Measurements from ENCODE around the gene SNW1. TPM values are rescaled to one million over a fixed set of nuclear protein-coding genes. Genes with fewer than 3 reads are reported as not detected.

The SNW1 gene
- total RNA-seq, 3 donors from 2014 or later = 48.3 to 58.2 (median 54.4) TPM

DNA sequence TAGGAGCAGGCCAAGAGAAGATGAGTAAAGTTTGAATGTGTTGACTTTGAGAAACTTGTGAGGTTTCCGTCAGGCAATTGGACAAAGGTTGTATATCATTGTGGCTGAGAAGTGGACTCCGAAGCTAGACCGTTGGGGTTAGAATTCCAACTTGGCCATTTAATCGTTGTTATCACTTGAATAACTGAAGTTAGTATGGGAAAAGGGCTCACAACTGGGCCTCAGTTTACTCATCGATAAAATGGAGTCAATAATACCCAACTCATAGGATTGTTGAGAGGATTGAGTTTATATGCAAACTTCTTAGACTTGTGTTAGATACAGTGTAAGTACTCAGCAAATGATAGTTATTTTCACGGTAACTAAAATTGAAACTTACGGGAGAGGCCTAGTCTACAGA, 52.2 kb downstream of the SNW1 start:
- no peaks in the 10 kb centered on the region for H3K9me3 ChIP-seq
- intact Hi-C loops (cut with DNase I; ENCODE audit: low total_unique reads) = no loop called here
- H3K36me3 ChIP-seq = no peaks in the 10 kb centered on the region
- H3K4me1 ChIP-seq = peaks cover 4 to 14% of the 10 kb centered on the region in 2 donors
- H3K4me3 ChIP-seq = peak overlapping the region; percentile 69 to 76 (median 76)
- H3K27me3 ChIP-seq = no peaks in the 10 kb centered on the region
- no peak overlapping the region for H3K27ac ChIP-seq
- TF ChIP-seq POLR2AphosphoS5 (IDR thresholded peaks at IDR 0.05) (no peak), POLR2A (IDR thresholded peaks at IDR 0.05) (no peak)
- TF ChIP-seq, protein P1, sequence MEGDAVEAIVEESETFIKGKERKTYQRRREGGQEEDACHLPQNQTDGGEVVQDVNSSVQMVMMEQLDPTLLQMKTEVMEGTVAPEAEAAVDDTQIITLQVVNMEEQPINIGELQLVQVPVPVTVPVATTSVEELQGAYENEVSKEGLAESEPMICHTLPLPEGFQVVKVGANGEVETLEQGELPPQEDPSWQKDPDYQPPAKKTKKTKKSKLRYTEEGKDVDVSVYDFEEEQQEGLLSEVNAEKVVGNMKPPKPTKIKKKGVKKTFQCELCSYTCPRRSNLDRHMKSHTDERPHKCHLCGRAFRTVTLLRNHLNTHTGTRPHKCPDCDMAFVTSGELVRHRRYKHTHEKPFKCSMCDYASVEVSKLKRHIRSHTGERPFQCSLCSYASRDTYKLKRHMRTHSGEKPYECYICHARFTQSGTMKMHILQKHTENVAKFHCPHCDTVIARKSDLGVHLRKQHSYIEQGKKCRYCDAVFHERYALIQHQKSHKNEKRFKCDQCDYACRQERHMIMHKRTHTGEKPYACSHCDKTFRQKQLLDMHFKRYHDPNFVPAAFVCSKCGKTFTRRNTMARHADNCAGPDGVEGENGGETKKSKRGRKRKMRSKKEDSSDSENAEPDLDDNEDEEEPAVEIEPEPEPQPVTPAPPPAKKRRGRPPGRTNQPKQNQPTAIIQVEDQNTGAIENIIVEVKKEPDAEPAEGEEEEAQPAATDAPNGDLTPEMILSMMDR (IDR thresholded peaks at IDR 0.05) = no peak
- no peak for DNase-seq (ENCODE audit: low spot score in 2 of 2)

GRCh38 chr14:77707724-77708408, 53.1 kb downstream of the SNW1 start, which contains the start of the genes ALKBH1 and SLIRP:
ALKBH1 (minus strand) TSS chr14:77708023; CDS start chr14:77708004, 19 bp downstream.
SLIRP (plus strand) TSS chr14:77708103; CDS start chr14:77708112, 9 bp downstream.
- intact Hi-C loops (cut with DNase I; ENCODE audit: low total_unique reads) = no loop called here
- Histone ChIP-seq H3K27me3 (no peaks in the 10 kb centered on the region), H3K4me3 (peak within 1 kb of the TSS; percentile 69 to 76 (median 76)), H3K27ac (peak within 1 kb of the TSS; percentile 30 to 62), H3K36me3 (no peaks in the 10 kb centered on the region), H3K4me1 (peaks cover 4 to 14% of the 10 kb centered on the region in 2 donors), H3K9me3 (no peaks in the 10 kb centered on the region)
- TF ChIP-seq POLR2A (IDR thresholded peaks at IDR 0.05) = peak; percentile 31
- peak; percentile 75 to 94 (median 92) for TF ChIP-seq POLR2AphosphoS5 (IDR thresholded peaks at IDR 0.05)
- TF ChIP-seq, protein P1 (IDR thresholded peaks at IDR 0.05) = no peak
- peak; percentile 81 to 83 for DNase-seq (ENCODE audit: low spot score in 2 of 2)

DNA sequence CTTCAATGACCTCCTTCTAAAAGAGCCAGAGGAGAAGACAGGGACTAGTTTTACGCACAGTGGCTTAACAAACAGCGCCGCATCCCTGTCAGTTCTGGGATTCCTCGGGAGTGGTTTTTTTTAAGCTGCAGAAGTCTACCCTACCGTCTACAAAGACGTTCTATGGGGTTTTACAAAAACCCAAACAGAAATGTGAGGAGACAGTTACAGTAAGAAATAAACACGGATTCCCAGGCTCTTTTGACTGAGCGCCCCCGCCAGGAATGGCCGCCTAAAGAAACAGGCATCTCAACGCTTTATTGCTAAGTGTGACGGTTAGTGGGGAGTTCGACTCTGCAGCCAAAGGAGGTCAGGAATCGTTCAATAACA, 53.6 kb downstream of the SNW1 start:
- no peaks in the 10 kb centered on the region for H3K36me3 ChIP-seq
- no peak for DNase-seq (ENCODE audit: low spot score in 2 of 2)
- no peak for TF ChIP-seq POLR2A (IDR thresholded peaks at IDR 0.05)
- TF ChIP-seq, protein P1 (IDR thresholded peaks at IDR 0.05) = no peak
- TF ChIP-seq POLR2AphosphoS5 (IDR thresholded peaks at IDR 0.05) = no peak
- no peaks in the 10 kb centered on the region for H3K27me3 ChIP-seq
- H3K27ac ChIP-seq = peak overlapping the region in 1 of 2 donors; percentile 62
- peak overlapping the region; percentile 69 to 76 (median 76) for H3K4me3 ChIP-seq
- H3K4me1 ChIP-seq = peaks cover 4 to 14% of the 10 kb centered on the region in 2 donors
- intact Hi-C loops (cut with DNase I; ENCODE audit: low total_unique reads) = no loop called here
- H3K9me3 ChIP-seq = no peaks in the 10 kb centered on the region

- intact Hi-C loops (cut with DNase I; ENCODE audit: low total_unique reads) = no loop called here
- no peak for DNase-seq (ENCODE audit: low spot score in 2 of 2)
- no peaks in the 10 kb centered on the region for H3K27me3 ChIP-seq
- H3K4me1 ChIP-seq = no peaks in the 10 kb centered on the region
- H3K27ac ChIP-seq = no peak overlapping the region
- H3K4me3 ChIP-seq = no peak overlapping the region
- TF ChIP-seq POLR2AphosphoS5 (IDR thresholded peaks at IDR 0.05) = no peak
- TF ChIP-seq POLR2A (IDR thresholded peaks at IDR 0.05) = no peak
- TF ChIP-seq, protein P1 (IDR thresholded peaks at IDR 0.05) = no peak
- no peaks in the 10 kb centered on the region for H3K36me3 ChIP-seq
- H3K9me3 ChIP-seq = no peaks in the 10 kb centered on the region
Observed at GRCh38 chr14:77691259-77691658, 69.7 kb downstream of the SNW1 start.

- intact Hi-C loops (cut with DNase I; ENCODE audit: low total_unique reads) = no loop called here
- Histone ChIP-seq H3K36me3 (no peaks in the 10 kb centered on the region), H3K27me3 (no peaks in the 10 kb centered on the region), H3K27ac (peak overlapping the region in 1 of 2 donors; percentile 42), H3K9me3 (no peaks in the 10 kb centered on the region), H3K4me3 (no peak overlapping the region), H3K4me1 (no peaks in the 10 kb centered on the region)
- DNase-seq (ENCODE audit: low spot score in 2 of 2) = no peak
- TF ChIP-seq POLR2AphosphoS5 (IDR thresholded peaks at IDR 0.05) = no peak
Observed at GRCh38 chr14:77682158-77682553, 78.8 kb downstream of the SNW1 start.

All from breast epithelium (tissue), 4 donors.